Measurements from ENCODE around the gene TMEM11.

Gene TMEM11

DNA sequence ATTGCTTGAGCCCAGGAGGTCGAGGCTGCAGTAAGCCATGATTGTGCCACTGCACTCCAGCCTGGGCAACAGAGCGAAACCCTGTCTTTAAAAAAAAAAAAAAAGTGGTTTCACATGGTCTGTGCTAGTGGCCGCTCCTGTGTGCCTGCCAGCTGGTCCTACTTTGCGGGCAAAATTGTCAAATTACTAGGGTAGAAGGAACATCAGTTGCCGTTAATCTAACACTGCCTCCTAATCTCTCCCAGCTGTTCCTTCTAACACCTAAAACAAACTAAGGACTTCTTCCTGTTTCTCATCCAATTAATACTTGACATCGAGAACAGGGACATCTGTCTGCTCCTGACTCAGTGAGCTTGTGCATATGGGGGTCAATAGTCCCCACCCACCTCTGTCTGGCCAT, 23.9 kb downstream of the TMEM11 start:
- DNase-seq (ENCODE audit: low spot score): no peak
- H3K27ac ChIP-seq: no peak overlapping the region
- CTCF ChIA-PET: no interaction called here
- TF ChIP-seq, protein P1, sequence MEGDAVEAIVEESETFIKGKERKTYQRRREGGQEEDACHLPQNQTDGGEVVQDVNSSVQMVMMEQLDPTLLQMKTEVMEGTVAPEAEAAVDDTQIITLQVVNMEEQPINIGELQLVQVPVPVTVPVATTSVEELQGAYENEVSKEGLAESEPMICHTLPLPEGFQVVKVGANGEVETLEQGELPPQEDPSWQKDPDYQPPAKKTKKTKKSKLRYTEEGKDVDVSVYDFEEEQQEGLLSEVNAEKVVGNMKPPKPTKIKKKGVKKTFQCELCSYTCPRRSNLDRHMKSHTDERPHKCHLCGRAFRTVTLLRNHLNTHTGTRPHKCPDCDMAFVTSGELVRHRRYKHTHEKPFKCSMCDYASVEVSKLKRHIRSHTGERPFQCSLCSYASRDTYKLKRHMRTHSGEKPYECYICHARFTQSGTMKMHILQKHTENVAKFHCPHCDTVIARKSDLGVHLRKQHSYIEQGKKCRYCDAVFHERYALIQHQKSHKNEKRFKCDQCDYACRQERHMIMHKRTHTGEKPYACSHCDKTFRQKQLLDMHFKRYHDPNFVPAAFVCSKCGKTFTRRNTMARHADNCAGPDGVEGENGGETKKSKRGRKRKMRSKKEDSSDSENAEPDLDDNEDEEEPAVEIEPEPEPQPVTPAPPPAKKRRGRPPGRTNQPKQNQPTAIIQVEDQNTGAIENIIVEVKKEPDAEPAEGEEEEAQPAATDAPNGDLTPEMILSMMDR (conservative IDR thresholded peaks at IDR 0.05; ENCODE audit: low read depth): no peak
- POLR2A ChIA-PET (ENCODE audit: low non-redundant PET): no interaction called here

DNA sequence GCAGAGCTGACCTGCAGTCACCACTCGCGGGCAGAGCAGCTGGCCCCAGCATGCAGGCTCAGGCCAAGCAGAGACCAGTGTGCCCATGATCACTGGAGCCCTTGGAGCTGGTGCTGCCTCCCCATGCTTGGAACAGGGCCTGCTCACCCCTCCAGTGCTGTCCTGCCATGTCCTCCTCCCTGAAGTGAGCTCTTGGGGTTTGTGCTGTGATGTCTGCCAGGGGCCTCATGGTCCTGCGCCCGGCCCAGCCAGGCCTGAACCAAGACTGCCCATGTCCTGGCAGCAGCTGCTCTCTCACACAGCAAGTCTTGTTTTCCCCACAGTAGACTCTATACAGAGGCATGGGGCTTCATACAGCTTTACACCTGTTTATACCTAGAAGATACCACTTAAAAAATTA, 24.6 kb downstream of the TMEM11 start:
- POLR2A ChIA-PET (ENCODE audit: low non-redundant PET): no interaction called here
- CTCF ChIA-PET: no interaction called here

DNA sequence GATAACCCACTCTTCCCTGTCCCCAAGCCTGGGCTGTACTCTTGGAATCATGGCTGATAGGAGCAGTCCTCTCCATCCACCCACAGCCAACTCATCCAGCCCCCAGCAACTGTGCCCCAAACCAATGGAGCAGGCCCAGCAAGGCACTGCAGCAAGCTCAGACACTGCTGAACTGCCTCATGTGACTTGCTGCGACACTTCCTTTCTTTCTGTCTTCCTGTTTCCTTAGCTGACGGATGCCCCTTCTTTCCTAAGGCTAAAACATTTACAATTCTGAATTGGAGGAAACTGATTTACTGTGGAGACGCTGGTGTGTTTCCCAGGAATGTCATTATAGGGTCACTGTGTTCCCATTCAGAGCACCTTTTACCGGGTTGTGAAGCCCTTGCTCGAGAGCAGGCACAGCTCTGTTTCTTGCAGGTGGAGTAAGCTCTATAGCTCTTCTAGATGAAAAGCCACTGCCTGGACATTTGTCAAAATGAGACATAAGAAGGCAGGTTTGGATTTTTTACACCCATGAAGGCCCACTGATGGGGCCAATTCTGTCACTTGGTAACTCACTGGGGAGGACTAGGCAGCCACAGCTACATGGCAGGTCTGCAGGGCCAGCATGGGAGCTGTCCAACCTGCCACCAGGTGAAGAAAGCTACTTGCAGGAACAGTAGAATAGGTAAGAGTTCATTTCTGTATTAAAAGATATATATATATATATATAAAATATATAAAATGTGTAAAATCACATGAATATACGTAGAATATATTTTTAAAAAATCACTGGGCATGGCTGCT, 27.4 kb downstream of the TMEM11 start:
- TF ChIP-seq, protein P1 (conservative IDR thresholded peaks at IDR 0.05; ENCODE audit: low read depth): no peak
- DNase-seq (ENCODE audit: low spot score): no peak
- H3K27ac ChIP-seq: no peak overlapping the region
- POLR2A ChIA-PET (ENCODE audit: low non-redundant PET): no interaction called here
- CTCF ChIA-PET: interaction anchor here (0.6 kb wide), 1 partner anchor 418 kb away, joined by 4 read pairs; no protein-coding TSS in a partner anchor

More for the DNA sequence above, 24.6 kb downstream of the TMEM11 start:
- no peak for DNase-seq (ENCODE audit: low spot score)
- TF ChIP-seq, protein P1 (conservative IDR thresholded peaks at IDR 0.05; ENCODE audit: low read depth): no peak
- H3K27ac ChIP-seq: no peak overlapping the region

DNA sequence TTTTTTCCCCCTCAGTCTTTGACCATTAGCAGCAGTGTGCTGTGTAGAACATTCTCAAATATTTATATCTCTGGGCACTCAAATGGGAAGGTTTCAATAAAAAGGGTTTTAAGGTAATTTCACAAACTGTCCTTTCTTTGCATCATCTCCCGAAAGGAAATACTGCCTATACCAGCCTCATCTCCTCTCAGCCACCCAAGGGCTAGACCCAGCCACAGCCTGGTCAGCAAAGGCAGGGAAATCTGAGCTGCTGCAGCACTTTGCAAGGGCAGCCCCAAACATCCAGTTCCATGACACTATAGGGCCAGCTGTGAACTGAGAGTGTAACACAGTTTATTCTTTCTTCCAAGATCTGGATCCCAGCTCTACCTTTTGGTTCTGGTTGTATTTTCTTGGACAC, 28.9 kb downstream of the TMEM11 start:
- TF ChIP-seq, protein P1 (conservative IDR thresholded peaks at IDR 0.05; ENCODE audit: low read depth): no peak
- no peak overlapping the region for H3K27ac ChIP-seq
- ChIA-PET CTCF (no interaction called here), POLR2A (ENCODE audit: low non-redundant PET) (no interaction called here)
- no peak for DNase-seq (ENCODE audit: low spot score)

DNA sequence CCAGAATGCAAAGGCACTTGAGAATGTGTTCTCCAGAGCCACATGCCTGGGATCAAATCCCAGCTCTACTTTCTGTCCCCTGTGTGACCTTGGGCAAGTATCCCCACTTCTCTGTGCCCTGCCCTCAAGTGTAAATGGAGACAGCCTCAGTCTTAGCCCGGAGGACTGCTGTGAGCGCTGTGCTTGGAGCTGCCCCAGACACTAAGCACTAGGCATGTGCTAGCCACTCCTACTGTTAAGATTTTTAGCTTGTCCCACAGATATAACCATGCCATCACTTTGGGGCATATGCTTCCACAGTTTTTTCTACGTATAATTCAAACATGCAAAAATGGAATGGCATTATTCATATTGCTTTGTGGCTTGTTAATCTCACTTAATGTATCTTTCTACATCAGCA, 29.4 kb downstream of the TMEM11 start:
- ChIA-PET POLR2A (ENCODE audit: low non-redundant PET) (no interaction called here), CTCF (no interaction called here)
- TF ChIP-seq, protein P1 (conservative IDR thresholded peaks at IDR 0.05; ENCODE audit: low read depth): no peak
- H3K27ac ChIP-seq: no peak overlapping the region
- no peak for DNase-seq (ENCODE audit: low spot score)

DNA sequence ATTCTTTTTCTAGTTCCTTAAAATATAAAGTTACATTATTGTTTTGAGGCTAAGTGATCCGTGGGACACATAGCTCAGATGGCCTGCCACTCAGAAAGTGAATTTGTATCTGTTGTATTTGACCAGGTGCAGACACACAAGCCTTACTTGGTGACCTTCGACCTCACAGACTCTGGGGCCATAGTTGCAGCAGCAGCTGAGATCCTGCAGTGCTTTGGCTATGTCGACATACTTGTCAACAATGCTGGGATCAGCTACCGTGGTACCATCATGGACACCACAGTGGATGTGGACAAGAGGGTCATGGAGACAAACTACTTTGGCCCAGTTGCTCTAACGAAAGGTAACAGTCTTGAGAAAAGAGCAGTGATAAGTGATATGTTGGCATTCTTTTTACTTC, 30.5 kb downstream of the TMEM11 start:
- TF ChIP-seq, protein P1 (conservative IDR thresholded peaks at IDR 0.05; ENCODE audit: low read depth): no peak
- DNase-seq (ENCODE audit: low spot score): no peak
- ChIA-PET CTCF (no interaction called here), POLR2A (ENCODE audit: low non-redundant PET) (no interaction called here)
- no peak overlapping the region for H3K27ac ChIP-seq

Data from RWPE1 (cell line).